NB4 (cell line): ENCODE measurements around the gene SP5.

Experiments used
- DNase-seq: peaks from one replicate; pipeline ENCODE4 v3.0.0; 2010; ENCODE audit warnings: low read depth
- H3K4me3 ChIP-seq: one replicate; pipeline ENCODE4 v1.5.1; 2011; ENCODE audit warnings: mild to moderate bottlenecking, low read depth, low read length, moderate library complexity
- CTCF ChIP-seq: IDR thresholded peaks from one replicate; pipeline ENCODE4 v1.5.1; 2012; ENCODE audit warnings: low read depth, low read length
- MAX ChIP-seq: IDR thresholded peaks from 2 replicates; pipeline ENCODE4 v1.6.1; 2011; ENCODE audit warnings: low read depth, low read length
- MYC ChIP-seq: IDR thresholded peaks from 2 replicates; pipeline ENCODE4 v1.6.1; 2011; ENCODE audit warnings: low read depth, low read length
- POLR2A ChIP-seq: IDR thresholded peaks from 2 replicates; pipeline ENCODE4 v1.6.1; 2011; ENCODE audit warnings: mild to moderate bottlenecking; ENCODE audit not compliant: insufficient read length; ENCODE audit errors: extremely low read depth

The SP5 gene

GRCh38 chr2:170690640-170691039 is 24.5 kb upstream of the SP5 start:
- H3K4me3 ChIP-seq: no peak overlapping the region
- DNase-seq: no peak
- no peak for TF ChIP-seq MYC
- no peak for TF ChIP-seq POLR2A
- TF ChIP-seq CTCF: no peak
- TF ChIP-seq MAX: no peak

GRCh38 chr2:170694316-170694715 is 20.8 kb upstream of the SP5 start:
- no peak for DNase-seq
- TF ChIP-seq CTCF: no peak
- no peak for TF ChIP-seq MYC
- TF ChIP-seq POLR2A: no peak
- no peak for TF ChIP-seq MAX
- H3K4me3 ChIP-seq: no peak overlapping the region

- H3K4me3 ChIP-seq: no peak overlapping the region
- DNase-seq: no peak
- TF ChIP-seq CTCF (no peak), MAX (no peak), POLR2A (no peak), MYC (no peak)
Observed at GRCh38 chr2:170695521-170696410, 19.4 kb upstream of the SP5 start.

GRCh38 chr2:170696948-170697347 is 18.2 kb upstream of the SP5 start:
- no peak overlapping the region for H3K4me3 ChIP-seq
- no peak for TF ChIP-seq MYC
- TF ChIP-seq POLR2A: no peak
- TF ChIP-seq MAX: no peak
- no peak for TF ChIP-seq CTCF
- DNase-seq: no peak

- no peak overlapping the region for H3K4me3 ChIP-seq
- DNase-seq: no peak
- TF ChIP-seq CTCF: no peak
- TF ChIP-seq MAX: no peak
- no peak for TF ChIP-seq MYC
- TF ChIP-seq POLR2A: no peak
Observed at GRCh38 chr2:170701011-170701410, 14.1 kb upstream of the SP5 start.
